Upper lobe of left lung (tissue), 4 donors: ENCODE measurements around the gene C6orf15.

Experiments
- CTCF ChIP-seq, 6 experiments: fragments of 450-650 bp in 4 of 6; fragments of 200-600 bp in 2 of 6; sonication (generic) in 2 of 6; IDR thresholded peaks; one replicate each; pipeline ENCODE4 v1.5.1; 2016 to 2019; ENCODE audit warnings: antibody characterized with exemption in 6 of 6
- EP300 ChIP-seq, 4 donors: sonication (generic); formaldehyde crosslinking; IDR thresholded peaks; one replicate each; pipeline ENCODE4 v1.5.1; 2017; ENCODE audit warnings: antibody characterized with exemption in 4 of 4, control low read depth in 2 of 4
- POLR2A ChIP-seq, 4 donors: fragments of 450-650 bp; IDR thresholded peaks; one replicate each; pipeline ENCODE4 v1.5.1; 2016 to 2017; ENCODE audit warnings: antibody characterized with exemption in 4 of 4, mild to moderate bottlenecking in 2 of 4

GRCh38 chr6:31142361-31142761, 30.0 kb upstream of the C6orf15 start:
- TF ChIP-seq CTCF (IDR thresholded peaks at IDR 0.05), result no peak
- no peak for TF ChIP-seq EP300 (IDR thresholded peaks at IDR 0.05)
- TF ChIP-seq POLR2A (IDR thresholded peaks at IDR 0.05), result no peak
